CD8-positive, alpha-beta memory T cell (primary cell): ENCODE measurements around the gene RNF222. TPM values are rescaled to one million over a fixed set of nuclear protein-coding genes. Genes with fewer than 3 reads are reported as not detected.
"Not testable (repeated sequence)": the region's sequence is repeated elsewhere in the genome, so short reads cannot be mapped to it uniquely, and the experiment has no call there.

ENCODE experiments used
- CTCF ChIA-PET: fragments of 350-600 bp; sonication (Branson Sonifier 250); formaldehyde crosslinking; loops from one replicate; lab custom pipeline; 2021; ENCODE audit warnings: antibody characterized with exemption; lab: Charles Lee
- POLR2A ChIA-PET: fragments of 350-600 bp; sonication (Branson Sonifier 250); formaldehyde crosslinking; loops from one replicate; lab custom pipeline; 2021; ENCODE audit warnings: antibody characterized with exemption; lab: Charles Lee
- DNase-seq, 5 donors: peaks; one replicate each; pipeline versions ENCODE4 v3.0.0 to v3.0.0-alpha.2; 2020 to 2022; ENCODE audit warnings: mixed read lengths in 1 of 5
- H3K27ac ChIP-seq: one replicate; pipeline ENCODE4 v1.7.0; 2013; ENCODE audit warnings: low read depth, mild to moderate bottlenecking, low read length, moderate library complexity
- H3K27me3 ChIP-seq: 2 replicates; pipeline ENCODE4 v1.7.0; 2013; ENCODE audit warnings: low read length, mild to moderate bottlenecking; ENCODE audit not compliant: insufficient read depth, poor library complexity, severe bottlenecking
- H3K36me3 ChIP-seq: 2 replicates; pipeline ENCODE4 v1.7.0; 2013; ENCODE audit warnings: mild to moderate bottlenecking, low read length, moderate library complexity; ENCODE audit not compliant: insufficient read depth
- H3K4me1 ChIP-seq: 2 replicates; pipeline ENCODE4 v1.7.0; 2013; ENCODE audit warnings: mild to moderate bottlenecking, low read length, moderate library complexity; ENCODE audit not compliant: insufficient read depth
- H3K4me3 ChIP-seq: 2 replicates; pipeline ENCODE4 v1.7.0; 2013; ENCODE audit warnings: mild to moderate bottlenecking, low read length
- H3K9me3 ChIP-seq: 2 replicates; pipeline ENCODE4 v1.7.0; 2013; ENCODE audit warnings: mild to moderate bottlenecking, low read length
- H3K27ac Mint-ChIP-seq, 8 donors: one replicate each; pipeline ENCODE4 v1.8.0; 2020 to 2021; ENCODE audit warnings: mixed read lengths in 8 of 8, mild to moderate bottlenecking in 6 of 8, inconsistent platforms in 3 of 8, moderate library complexity in 3 of 8
- H3K27me3 Mint-ChIP-seq, 2 donors: one replicate each; pipeline ENCODE4 v1.8.0; 2020 to 2021; ENCODE audit warnings: mixed read lengths in 2 of 2, mild to moderate bottlenecking in 1 of 2, moderate library complexity in 1 of 2
- H3K36me3 Mint-ChIP-seq, 3 donors: one replicate each; pipeline ENCODE4 v1.8.0; 2020 to 2021; ENCODE audit warnings: mixed read lengths in 3 of 3, inconsistent platforms in 1 of 3, mild to moderate bottlenecking in 1 of 3
- H3K4me1 Mint-ChIP-seq, 3 donors: one replicate each; pipeline ENCODE4 v1.8.0; 2020 to 2021; ENCODE audit warnings: mixed read lengths in 3 of 3, inconsistent platforms in 1 of 3, mild to moderate bottlenecking in 1 of 3
- H3K4me3 Mint-ChIP-seq, 7 donors: one replicate each; pipeline ENCODE4 v1.8.0; 2020 to 2021; ENCODE audit warnings: mixed read lengths in 7 of 7, mild to moderate bottlenecking in 6 of 7, moderate library complexity in 4 of 7, inconsistent platforms in 2 of 7
- H3K9me3 Mint-ChIP-seq, 5 donors: one replicate each; pipeline ENCODE4 v1.8.0; 2020 to 2022; ENCODE audit warnings: mixed read lengths in 5 of 5, mild to moderate bottlenecking in 3 of 5, moderate library complexity in 2 of 5, inconsistent platforms in 1 of 5
- polyA plus RNA-seq: library from polyadenylated mRNA; unstranded; fragments of 300-500 nt; fragmentation: Illumina TruSeq; gene quantifications from one replicate; pipeline ENCODE4 v1.2.3, GENCODE V29; 2021
- total RNA-seq, 2 experiments: library from RNA; stranded (reverse); gene quantifications; one replicate each; pipeline ENCODE4 v1.2.3, GENCODE V29; 2021

Gene RNF222
- total and polyA plus RNA-seq, 3 experiments from 2014 or later: 0.18 TPM; not detected in 2

- Mint-ChIP-seq H3K36me3 (no peaks in the 10 kb centered on the region), H3K9me3 (no peaks in the 10 kb centered on the region), H3K4me3 (no peak overlapping the region), H3K27me3 (peaks cover 6 to 13% of the 10 kb centered on the region in 2 donors), H3K27ac (no peak overlapping the region), H3K4me1 (no peaks in the 10 kb centered on the region)
- H3K27ac ChIP-seq: no peak overlapping the region
- H3K4me1 ChIP-seq: no peaks in the 10 kb centered on the region
- no peak overlapping the region for H3K4me3 ChIP-seq
- no peaks in the 10 kb centered on the region for H3K36me3 ChIP-seq
- H3K9me3 ChIP-seq: no peaks in the 10 kb centered on the region
- ChIA-PET CTCF (no interaction called here), POLR2A (no interaction called here)
- no peaks in the 10 kb centered on the region for H3K27me3 ChIP-seq
- DNase-seq: no peak
Observed at GRCh38 chr17:8353736-8354135, 43.9 kb downstream of the RNF222 start.

- H3K9me3 ChIP-seq: no peaks in the 10 kb centered on the region
- no peak for DNase-seq
- H3K4me3 ChIP-seq: no peak overlapping the region
- Mint-ChIP-seq H3K4me1 (no peaks in the 10 kb centered on the region), H3K4me3 (no peak overlapping the region), H3K9me3 (no peaks in the 10 kb centered on the region), H3K27ac (no peak overlapping the region), H3K27me3 (peaks cover 10 to 38% of the 10 kb centered on the region in 2 donors), H3K36me3 (no peaks in the 10 kb centered on the region)
- peaks cover 9% of the 10 kb centered on the region for H3K27me3 ChIP-seq
- H3K27ac ChIP-seq: no peak overlapping the region
- POLR2A ChIA-PET: no interaction called here
- CTCF ChIA-PET: no interaction called here
- no peaks in the 10 kb centered on the region for H3K36me3 ChIP-seq
- H3K4me1 ChIP-seq: no peaks in the 10 kb centered on the region
Observed at GRCh38 chr17:8350339-8350738, 47.3 kb downstream of the RNF222 start.

- H3K27ac Mint-ChIP-seq, H3K4me1 ChIP-seq, H3K9me3 Mint-ChIP-seq, H3K4me1 Mint-ChIP-seq, H3K27me3 ChIP-seq, H3K4me3 Mint-ChIP-seq, DNase-seq, H3K4me3 ChIP-seq, H3K9me3 ChIP-seq, POLR2A ChIA-PET, H3K36me3 Mint-ChIP-seq, H3K27ac ChIP-seq, H3K36me3 ChIP-seq: not testable (repeated sequence)
- H3K27me3 Mint-ChIP-seq: peaks cover 6 to 41% of the 10 kb centered on the region in 2 donors
- CTCF ChIA-PET: interaction anchor here (1.1 kb wide), 1 partner anchor 461 kb away, joined by 3 read pairs; no protein-coding TSS in a partner anchor
Observed at GRCh38 chr17:8347001-8347400, 50.6 kb downstream of the RNF222 start.

- Histone ChIP-seq H3K9me3 (no peaks in the 10 kb centered on the region), H3K36me3 (no peaks in the 10 kb centered on the region), H3K27me3 (peaks cover 9% of the 10 kb centered on the region), H3K27ac (no peak overlapping the region), H3K4me1 (no peaks in the 10 kb centered on the region), H3K4me3 (no peak overlapping the region)
- CTCF ChIA-PET: interaction anchor here (1.1 kb wide), 1 partner anchor 462 kb away, joined by 3 read pairs; no protein-coding TSS in a partner anchor
- Mint-ChIP-seq H3K27me3 (peaks cover 6 to 41% of the 10 kb centered on the region in 2 donors), H3K4me3 (no peak overlapping the region), H3K4me1 (no peaks in the 10 kb centered on the region), H3K27ac (peak overlapping the region in 1 of 8 donors; percentile 31), H3K36me3 (no peaks in the 10 kb centered on the region), H3K9me3 (no peaks in the 10 kb centered on the region)
- no peak for DNase-seq
- POLR2A ChIA-PET: no interaction called here
Observed at GRCh38 chr17:8345951-8346665, 51.5 kb downstream of the RNF222 start.

GRCh38 chr17:8345052-8345690 is 52.5 kb downstream of the RNF222 start:
- DNase-seq: no peak
- no peak overlapping the region for H3K27ac Mint-ChIP-seq
- no peaks in the 10 kb centered on the region for H3K9me3 ChIP-seq
- no peaks in the 10 kb centered on the region for H3K4me1 Mint-ChIP-seq
- ChIA-PET POLR2A (no interaction called here), CTCF (no interaction called here)
- H3K4me1 ChIP-seq: no peaks in the 10 kb centered on the region
- no peaks in the 10 kb centered on the region for H3K36me3 Mint-ChIP-seq
- H3K27me3 ChIP-seq: peaks cover 9% of the 10 kb centered on the region
- H3K4me3 Mint-ChIP-seq: no peak overlapping the region
- peaks cover 4 to 37% of the 10 kb centered on the region in 2 donors for H3K27me3 Mint-ChIP-seq
- no peaks in the 10 kb centered on the region for H3K9me3 Mint-ChIP-seq
- no peak overlapping the region for H3K27ac ChIP-seq
- H3K4me3 ChIP-seq: no peak overlapping the region
- no peaks in the 10 kb centered on the region for H3K36me3 ChIP-seq

GRCh38 chr17:8341456-8341855 is 56.2 kb downstream of the RNF222 start:
- Mint-ChIP-seq H3K4me1 (peaks cover 0 to 12% (median 8%) of the 10 kb centered on the region in 3 donors), H3K36me3 (no peaks in the 10 kb centered on the region), H3K9me3 (no peaks in the 10 kb centered on the region), H3K27ac (no peak overlapping the region), H3K4me3 (no peak overlapping the region), H3K27me3 (peaks cover 0 to 17% of the 10 kb centered on the region in 2 donors)
- H3K27ac ChIP-seq: no peak overlapping the region
- H3K9me3 ChIP-seq: no peaks in the 10 kb centered on the region
- ChIA-PET POLR2A (no interaction called here), CTCF (no interaction called here)
- no peak overlapping the region for H3K4me3 ChIP-seq
- no peaks in the 10 kb centered on the region for H3K4me1 ChIP-seq
- peaks cover 4% of the 10 kb centered on the region for H3K27me3 ChIP-seq
- no peaks in the 10 kb centered on the region for H3K36me3 ChIP-seq
- no peak for DNase-seq

Other genes starting within 250 kb of the RNF222 start
- gene PER1, start 245.4 kb downstream of the RNF222 start, total RNA-seq: 10 to 100 TPM; 26.5 to 35.8 TPM
- 12.1 TPM for gene PER1, start 245.4 kb downstream of the RNF222 start, polyA plus RNA-seq
- gene VAMP2, start 234.9 kb downstream of the RNF222 start, total RNA-seq: 10 to 100 TPM; 38.3 to 41.0 TPM
- gene VAMP2, start 234.9 kb downstream of the RNF222 start, polyA plus RNA-seq: 98.3 TPM
- gene TMEM107, start 221.4 kb downstream of the RNF222 start, total RNA-seq: 10 to 100 TPM; 21.3 to 22.4 TPM
- gene TMEM107, start 221.4 kb downstream of the RNF222 start, polyA plus RNA-seq: 50.7 TPM
- 1 to 10 TPM; 8.1 to 8.8 TPM for gene BORCS6, start 207.6 kb downstream of the RNF222 start, total RNA-seq
- 30.0 TPM for gene BORCS6, start 207.6 kb downstream of the RNF222 start, polyA plus RNA-seq
- gene AURKB, start 187.3 kb downstream of the RNF222 start, total RNA-seq: 10 to 100 TPM; 88.1 to 94.4 TPM
- gene AURKB, start 187.3 kb downstream of the RNF222 start, polyA plus RNA-seq: 0.63 TPM
- 10 to 100 TPM; 69.2 to 70.2 TPM for gene CTC1, start 149.8 kb downstream of the RNF222 start, total RNA-seq
- gene CTC1, start 149.8 kb downstream of the RNF222 start, polyA plus RNA-seq: 36.8 TPM
- gene PFAS, start 148.5 kb downstream of the RNF222 start, total RNA-seq: 100 to 1,000 TPM; 167 to 168 TPM
- gene PFAS, start 148.5 kb downstream of the RNF222 start, polyA plus RNA-seq: 17.7 TPM
- 10 to 100 TPM; 66.2 to 71.1 TPM for gene RANGRF, start 109.2 kb downstream of the RNF222 start, total RNA-seq
- 81.7 TPM for gene RANGRF, start 109.2 kb downstream of the RNF222 start, polyA plus RNA-seq
- gene SLC25A35, start 102.4 kb downstream of the RNF222 start, total RNA-seq: 1 to 10 TPM; 2.8 to 3.7 TPM
- 1.7 TPM for gene SLC25A35, start 102.4 kb downstream of the RNF222 start, polyA plus RNA-seq
- gene ARHGEF15, start 87.6 kb downstream of the RNF222 start, total RNA-seq: not detected
- not detected for gene ARHGEF15, start 87.6 kb downstream of the RNF222 start, polyA plus RNA-seq
- not detected for gene ODF4, start 58.0 kb downstream of the RNF222 start, total RNA-seq
- gene ODF4, start 58.0 kb downstream of the RNF222 start, polyA plus RNA-seq: not detected
- gene RPL26, start 14.6 kb downstream of the RNF222 start, total RNA-seq: 1,000 to 10,000 TPM; 2,453 to 2,522 TPM
- 1,507 TPM for gene RPL26, start 14.6 kb downstream of the RNF222 start, polyA plus RNA-seq
- 10 to 100 TPM; 50.6 to 57.1 TPM for gene NDEL1, start 38.1 kb upstream of the RNF222 start, total RNA-seq
- 66.6 TPM for gene NDEL1, start 38.1 kb upstream of the RNF222 start, polyA plus RNA-seq
- gene MYH10, start 232.9 kb upstream of the RNF222 start, total RNA-seq: 1 to 10 TPM; 6.7 to 7.5 TPM
- 2.4 TPM for gene MYH10, start 232.9 kb upstream of the RNF222 start, polyA plus RNA-seq